HG02973 (cell line): ENCODE measurements around the gene FOXM1.

Experiments used
- ATAC-seq: cut with Tn5 transposase; IDR thresholded peaks from one replicate; pipeline ENCODE4 v1.9.1; 2021; ENCODE audit warnings: moderate library complexity; ENCODE audit not compliant: unreplicated experiment

Gene FOXM1

DNA sequence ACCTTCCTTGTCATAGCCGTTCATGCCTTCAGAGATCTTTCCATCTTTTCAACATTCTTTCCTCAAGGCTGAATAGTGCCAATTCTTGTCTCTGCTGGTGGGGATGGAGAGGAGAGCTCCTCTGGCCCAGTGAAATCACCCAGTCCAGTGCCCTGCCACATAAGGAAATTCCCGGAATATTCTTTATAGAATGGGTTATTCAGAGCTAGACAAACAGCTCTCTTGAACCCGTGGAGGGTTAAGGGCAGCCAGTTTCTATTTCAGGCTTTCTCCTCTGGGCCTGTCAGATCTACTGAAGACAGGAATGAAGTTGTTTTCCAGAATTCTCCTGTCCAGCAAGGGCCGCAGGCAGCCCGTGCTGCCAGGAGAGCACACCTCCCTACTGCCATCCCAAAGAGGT is 34.0 kb downstream of the FOXM1 start:
- no peak for ATAC-seq

DNA sequence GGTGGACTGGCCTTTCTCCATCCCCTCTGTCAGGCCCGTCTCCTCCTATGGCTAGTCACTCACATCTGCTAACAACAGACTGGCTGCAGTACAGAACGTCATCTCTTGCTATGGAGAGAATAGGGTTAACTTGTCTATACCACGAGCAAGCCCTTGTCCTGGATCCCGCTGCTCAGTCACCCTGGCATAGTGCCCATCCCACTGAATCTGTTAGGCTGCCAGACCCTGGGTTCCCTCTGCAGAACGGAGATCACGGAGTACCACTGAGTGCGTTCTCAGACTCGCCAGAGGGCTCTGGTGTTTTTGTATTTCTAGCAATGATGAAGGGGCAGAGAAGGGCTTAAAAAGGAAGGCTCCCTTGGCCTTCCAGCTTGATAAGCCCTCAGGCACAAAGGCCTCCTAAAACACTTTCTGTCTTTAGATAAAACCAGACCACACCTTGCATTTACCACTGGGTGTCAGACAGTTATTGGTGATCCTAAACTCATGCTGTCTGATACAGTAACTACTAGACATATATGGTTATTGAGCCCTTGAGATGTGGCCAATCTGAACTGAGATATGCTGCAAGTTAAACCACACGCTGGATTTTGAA is 35.8 kb downstream of the FOXM1 start:
- ATAC-seq = no peak

GRCh38 chr12:2836574-2836973 is 40.4 kb downstream of the FOXM1 start:
- no peak for ATAC-seq

GRCh38 chr12:2835691-2836403 is 41.1 kb downstream of the FOXM1 start:
- ATAC-seq = no peak

- no peak for ATAC-seq
Measured at GRCh38 chr12:2834581-2835491, 42.1 kb downstream of the FOXM1 start, which contains the start of gene NRIP2. TSS of gene NRIP2 (minus strand) at chr12:2835035. CDS start at chr12:2834983, 52 bp downstream.

GRCh38 chr12:2833810-2834209 is 43.2 kb downstream of the FOXM1 start:
- ATAC-seq = no peak

DNA sequence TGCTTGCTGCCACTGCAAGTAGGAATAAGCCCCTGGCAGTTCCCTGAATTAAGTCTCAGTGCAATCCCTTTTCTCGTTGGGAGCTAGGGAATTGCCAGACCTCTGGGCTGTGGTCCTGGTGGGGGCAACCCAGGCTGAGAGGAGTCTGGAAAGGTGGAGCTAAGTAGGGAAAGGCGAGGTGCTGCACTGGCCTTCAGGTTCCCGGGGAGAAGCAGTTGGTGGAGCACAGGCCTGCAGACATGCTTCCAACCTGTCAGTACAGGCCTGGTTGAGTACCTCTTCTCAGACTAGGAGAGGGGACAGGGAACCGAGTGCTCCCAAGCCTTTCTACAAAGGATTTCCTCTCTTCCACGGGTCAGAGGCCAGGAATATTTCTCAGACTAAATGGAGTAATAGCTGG is 43.6 kb downstream of the FOXM1 start:
- ATAC-seq = no peak

DNA sequence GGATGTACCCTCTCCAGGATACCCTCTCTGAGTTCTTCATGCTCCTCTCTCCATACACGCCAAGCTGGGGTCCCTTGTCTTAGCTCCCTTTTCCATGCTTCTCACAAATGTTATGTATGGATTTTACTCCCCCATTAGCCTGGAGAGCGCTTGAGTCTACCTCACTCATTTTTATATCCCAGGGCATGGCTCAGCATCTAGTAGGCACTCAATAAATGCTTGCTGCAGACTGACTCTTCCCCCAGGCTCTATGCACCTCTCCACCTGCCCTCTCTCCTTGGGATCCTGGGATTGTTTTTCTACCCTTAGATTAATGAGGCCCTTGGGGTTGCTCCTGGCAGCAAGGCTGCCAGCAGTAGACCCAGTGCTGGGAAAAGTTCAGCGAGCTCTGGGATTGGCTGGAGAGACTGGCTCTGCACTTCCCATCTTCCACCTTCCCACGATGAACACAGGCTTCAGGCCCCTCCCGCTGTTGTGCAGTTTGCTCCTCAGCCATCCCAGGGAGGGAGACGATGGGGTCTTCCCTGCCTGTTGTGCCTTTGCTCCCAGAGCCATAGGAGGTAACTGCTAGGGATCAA is 44.3 kb downstream of the FOXM1 start:
- ATAC-seq = no peak

DNA sequence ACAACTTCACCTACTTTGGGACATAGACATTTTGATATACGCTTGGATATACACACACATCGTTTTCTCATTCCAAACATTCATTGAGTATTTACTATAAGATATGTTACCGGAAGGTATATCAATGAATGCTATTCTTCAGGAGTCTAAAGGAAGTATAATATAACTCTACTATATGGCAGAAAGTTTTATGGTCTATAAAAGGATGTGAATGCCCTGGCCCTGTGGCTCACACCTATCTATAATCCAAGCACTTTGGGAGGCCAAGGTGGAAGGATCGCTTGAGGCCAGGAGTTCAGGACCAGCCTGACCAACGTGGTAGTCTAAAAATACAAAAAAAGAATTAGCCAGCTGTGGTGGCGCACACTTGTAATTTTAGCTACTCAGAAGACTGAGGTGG is 47.7 kb downstream of the FOXM1 start:
- no peak for ATAC-seq

DNA sequence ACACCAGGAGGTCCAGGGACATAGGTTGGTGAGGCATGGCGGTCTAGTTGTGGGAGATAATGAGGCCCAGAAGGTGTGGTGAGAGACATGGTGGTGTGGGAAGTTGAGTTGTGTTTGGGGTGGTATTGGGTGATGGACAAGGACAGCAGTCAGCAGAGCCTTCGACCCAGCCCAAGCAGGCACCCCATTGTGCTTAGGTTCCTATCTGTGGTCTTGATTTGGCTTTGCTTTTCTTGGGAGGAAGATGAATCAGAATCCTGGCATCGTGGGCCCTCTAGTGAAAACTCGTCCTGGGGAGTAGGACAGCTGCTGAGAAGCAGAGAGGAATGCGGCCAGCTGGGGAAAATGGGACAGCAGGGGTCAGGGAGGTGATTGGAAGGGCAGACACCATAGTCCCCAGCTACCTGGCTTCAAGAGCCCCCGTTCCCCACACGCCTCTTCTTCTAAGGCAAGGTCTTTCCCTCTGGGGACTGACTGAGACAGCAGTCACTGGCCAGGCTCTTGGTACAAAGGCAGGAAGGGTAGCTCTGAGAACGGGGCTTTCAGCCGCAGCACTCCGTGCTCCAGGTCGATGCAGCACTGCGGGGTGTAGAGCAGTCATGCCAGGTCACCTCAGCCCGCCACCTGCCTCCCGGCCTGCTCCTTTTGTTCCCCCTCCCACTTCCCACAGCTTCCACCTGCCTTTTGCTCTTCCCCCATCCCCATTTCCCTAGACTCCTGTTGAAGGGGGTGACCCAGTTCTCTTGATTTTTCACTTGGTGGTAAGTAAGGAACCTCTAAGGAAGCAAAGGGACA is 50.1 kb downstream of the FOXM1 start:
- ATAC-seq = no peak

DNA sequence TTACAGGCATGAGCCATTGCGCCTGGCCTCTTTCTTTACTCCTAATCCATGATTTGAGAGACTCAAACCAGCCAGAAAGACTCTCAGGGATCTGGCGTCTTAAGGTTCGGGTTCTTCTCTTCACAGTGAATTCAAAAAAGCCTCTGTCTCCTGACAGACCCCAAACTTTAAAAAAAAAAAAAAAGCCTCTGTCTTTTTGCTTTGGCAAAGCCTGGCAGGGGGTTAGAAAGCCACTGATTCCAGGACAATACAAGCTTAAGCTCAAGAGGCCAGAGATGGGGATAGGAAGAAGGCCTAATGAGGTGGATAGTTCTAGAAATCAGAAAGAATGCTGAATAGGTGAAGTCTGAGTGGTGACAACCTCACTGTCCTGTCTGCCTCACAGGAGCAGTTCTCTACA is 50.9 kb downstream of the FOXM1 start:
- ATAC-seq = no peak

DNA sequence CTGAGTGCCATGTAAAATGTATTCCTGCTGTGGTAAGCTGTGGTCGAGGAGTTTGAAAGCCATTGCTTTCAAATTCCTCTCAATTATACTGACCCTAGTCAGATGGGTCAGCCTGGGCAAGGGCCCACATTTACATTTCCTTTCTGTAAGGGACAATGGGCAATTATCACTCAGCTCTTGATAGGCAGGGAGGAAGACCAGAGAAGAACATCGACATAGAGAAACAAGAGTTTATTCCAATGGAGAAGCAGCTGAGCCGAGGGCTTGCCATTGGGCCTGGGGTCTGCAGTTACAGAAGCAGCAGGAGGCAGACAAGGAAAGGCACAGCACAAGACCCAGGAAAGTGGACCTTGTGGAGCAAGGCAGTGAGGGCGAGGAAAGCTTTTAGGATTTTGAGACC is 51.8 kb downstream of the FOXM1 start:
- ATAC-seq = no peak

DNA sequence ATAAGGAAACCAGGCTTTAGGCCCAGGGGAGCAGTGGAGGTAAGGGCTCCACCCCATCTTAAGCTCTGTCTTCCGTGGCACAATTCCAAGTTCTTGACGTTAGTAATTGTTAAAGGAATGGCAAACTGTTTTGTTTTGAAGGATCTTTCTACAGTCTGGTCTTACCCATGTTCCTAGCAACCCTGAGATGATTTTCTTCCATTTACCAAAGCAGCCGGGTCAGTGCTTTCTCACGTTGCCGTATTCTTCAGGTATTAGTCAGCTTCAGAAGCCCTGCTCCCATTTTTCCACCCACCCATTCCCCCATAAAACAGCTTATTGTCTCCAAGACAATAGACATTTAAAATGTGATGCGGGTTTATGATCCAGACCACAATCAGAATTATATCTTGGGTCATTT is 52.4 kb downstream of the FOXM1 start:
- no peak for ATAC-seq

- ATAC-seq = no peak
Measured at GRCh38 chr12:2823483-2823882, 53.5 kb downstream of the FOXM1 start.

- ATAC-seq = no peak
Measured at GRCh38 chr12:2820432-2820831, 56.5 kb downstream of the FOXM1 start.

- no peak for ATAC-seq
Measured at GRCh38 chr12:2819810-2820209, 57.2 kb downstream of the FOXM1 start.

- ATAC-seq = no peak
Measured at GRCh38 chr12:2813214-2814185, 63.5 kb downstream of the FOXM1 start.

GRCh38 chr12:2812290-2813213 is 64.4 kb downstream of the FOXM1 start, which contains the start of gene ITFG2:
TSS of gene ITFG2 (plus strand) at chr12:2812668. CDS start at chr12:2812761, 93 bp downstream.
- ATAC-seq = peak; percentile 96
